Esophagus muscularis mucosa (tissue), 4 donors: ENCODE measurements around the gene CHKA. TPM values are rescaled to one million over a fixed set of nuclear protein-coding genes. Genes with fewer than 3 reads are reported as not detected.

ENCODE experiments used
- DNase-seq: peaks from one replicate; pipeline ENCODE4 v3.0.0-alpha.2; 2017; ENCODE audit errors: extremely low spot score
- H3K27ac ChIP-seq, 4 donors: fragments of 200-600 bp; sonication (generic); replicated peaks in 1 of 4; 1 replicate in 3 of 4; 2 replicates in 1 of 4; pipeline ENCODE4 v1.5.1; 2016 to 2019; ENCODE audit warnings: mild to moderate bottlenecking in 1 of 4
- H3K27me3 ChIP-seq, 4 donors: fragments of 200-600 bp; sonication (generic); one replicate each; pipeline versions ENCODE4 v1.5.1 to v1.6.0; 2016 to 2019
- H3K36me3 ChIP-seq, 4 donors: fragments of 200-600 bp; sonication (generic); one replicate each; pipeline ENCODE4 v1.5.1; 2016 to 2019
- H3K4me1 ChIP-seq, 4 donors: fragments of 200-600 bp; sonication (generic); one replicate each; pipeline ENCODE4 v1.5.1; 2016 to 2019
- H3K4me3 ChIP-seq, 4 donors: fragments of 200-600 bp; sonication (generic); 1 replicate in 2 of 4; 2 replicates in 2 of 4; pipeline ENCODE4 v1.5.1; 2016 to 2019; ENCODE audit warnings: mild to moderate bottlenecking in 4 of 4, moderate library complexity in 1 of 4
- H3K9me3 ChIP-seq, 4 donors: fragments of 200-600 bp; sonication (generic); 1 replicate in 3 of 4; 2 replicates in 1 of 4; pipeline ENCODE4 v1.5.1; 2016 to 2019
- CTCF ChIP-seq, 3 experiments: fragments of 200-600 bp in 2 of 3; fragments of 450-650 bp in 1 of 3; sonication (generic) in 2 of 3; IDR thresholded peaks; one replicate each; pipeline ENCODE4 v1.5.1; 2017 to 2019; ENCODE audit warnings: antibody characterized with exemption in 3 of 3, mild to moderate bottlenecking in 2 of 3, moderate library complexity in 1 of 3
- EP300 ChIP-seq: sonication (generic); formaldehyde crosslinking; IDR thresholded peaks from one replicate; pipeline ENCODE4 v1.6.1; 2017; ENCODE audit warnings: antibody characterized with exemption
- POLR2A ChIP-seq: fragments of 450-650 bp; IDR thresholded peaks from one replicate; pipeline ENCODE4 v1.6.1; 2017; ENCODE audit warnings: antibody characterized with exemption, moderate library complexity, mild to moderate bottlenecking, low read depth
- POLR2AphosphoS5 ChIP-seq, 2 donors: sonication (generic); formaldehyde crosslinking; IDR thresholded peaks; one replicate each; pipeline ENCODE4 v1.6.1; 2017; ENCODE audit warnings: antibody characterized with exemption in 2 of 2
- WGBS: methylation state at CpG from one replicate; pipeline ENCODE4 v1.1.5; 2018; 5-methylcytosine and 5-hydroxymethylcytosine counted together
- intact Hi-C: fragments of 100-400 bp; cut with DNase I; formaldehyde crosslinking; loops from one replicate; pipeline ENCODE4 v1.15.1; 2023
- total RNA-seq, 4 donors: library from RNA; depleted of rRNA; stranded (reverse); fragments of >200 nt; gene quantifications; one replicate each; pipeline versions ENCODE4 v1.1.0 to v1.2.1, GENCODE V29; 2016

CHKA gene
- total RNA-seq, 4 donors from 2014 or later: 13.8 to 20.3 (median 18.3) TPM

GRCh38 chr11:68122936-68123539, 1.9 kb upstream of the CHKA start:
- Histone ChIP-seq H3K27ac (peak overlapping the region; percentile 59 to 99 (median 62)), H3K36me3 (no peaks in the 10 kb centered on the region), H3K4me1 (peaks cover 27 to 50% (median 45%) of the 10 kb centered on the region in 4 donors), H3K9me3 (no peaks in the 10 kb centered on the region), H3K27me3 (no peaks in the 10 kb centered on the region), H3K4me3 (no peak overlapping the region)
- DNase-seq: no peak
- 92% methylated on average over 8 of the region's 9 CpGs for WGBS
- TF ChIP-seq CTCF (IDR thresholded peaks at IDR 0.05): no peak
- TF ChIP-seq EP300: no peak
- TF ChIP-seq POLR2A: no peak
- TF ChIP-seq POLR2AphosphoS5 (IDR thresholded peaks at IDR 0.05): no peak
- intact Hi-C loops: loop anchor here (5.0 kb wide), 1 partner anchor 86 kb away; the partner anchor contains the start of gene TCIRG1

- Histone ChIP-seq H3K36me3 (no peaks in the 10 kb centered on the region), H3K27ac (peak overlapping the region; percentile 91 to 99 (median 96)), H3K27me3 (no peaks in the 10 kb centered on the region), H3K9me3 (no peaks in the 10 kb centered on the region), H3K4me1 (peaks cover 34 to 59% (median 50%) of the 10 kb centered on the region in 4 donors), H3K4me3 (peak overlapping the region; percentile 66 to 97 (median 78))
- WGBS: 3% methylated on average over 12 of the region's 73 CpGs
- TF ChIP-seq CTCF (IDR thresholded peaks at IDR 0.05) (no peak), POLR2A (no peak), POLR2AphosphoS5 (IDR thresholded peaks at IDR 0.05) (peak in 1 of 2 donors; percentile 8)
- intact Hi-C loops: loop anchor here (5.0 kb wide), 1 partner anchor 83 kb away; the partner anchor contains the start of gene TCIRG1
- DNase-seq: no peak
Measured at GRCh38 chr11:68120273-68121066, 718 bp downstream of the CHKA start.

GRCh38 chr11:68118706-68119448, 2.3 kb downstream of the CHKA start:
- 29% methylated on average over 4 of the region's 4 CpGs for WGBS
- H3K4me3 ChIP-seq: peak overlapping the region; percentile 66 to 97 (median 78)
- H3K4me1 ChIP-seq: peaks cover 34 to 69% (median 60%) of the 10 kb centered on the region in 4 donors
- peak in 1 of 2 donors; percentile 7 for TF ChIP-seq POLR2AphosphoS5 (IDR thresholded peaks at IDR 0.05)
- TF ChIP-seq CTCF (IDR thresholded peaks at IDR 0.05): no peak
- no peak for DNase-seq
- H3K9me3 ChIP-seq: no peaks in the 10 kb centered on the region
- no peaks in the 10 kb centered on the region for H3K36me3 ChIP-seq
- intact Hi-C loops: no loop called here
- H3K27ac ChIP-seq: peak overlapping the region; percentile 91 to 99 (median 96)
- H3K27me3 ChIP-seq: no peaks in the 10 kb centered on the region

GRCh38 chr11:68117853-68118470, 3.2 kb downstream of the CHKA start:
- H3K36me3 ChIP-seq: no peaks in the 10 kb centered on the region
- no peaks in the 10 kb centered on the region for H3K27me3 ChIP-seq
- no peaks in the 10 kb centered on the region for H3K9me3 ChIP-seq
- H3K4me3 ChIP-seq: peak overlapping the region in 2 of 4 donors; percentile 77 to 79
- 68% methylated on average over 11 of the region's 11 CpGs for WGBS
- peak overlapping the region; percentile 91 to 99 (median 96) for H3K27ac ChIP-seq
- intact Hi-C loops: no loop called here
- no peak for TF ChIP-seq POLR2A
- TF ChIP-seq POLR2AphosphoS5 (IDR thresholded peaks at IDR 0.05): peak in 1 of 2 donors; percentile 53
- no peak for DNase-seq
- peaks cover 34 to 74% (median 65%) of the 10 kb centered on the region in 4 donors for H3K4me1 ChIP-seq
